T-helper 22 cell (primary cell): ENCODE measurements around the gene REEP1.

Experiments
- DNase-seq: peaks from one replicate; pipeline ENCODE4 v3.0.0-alpha.2; 2020; ENCODE audit warnings: low read depth

Gene REEP1

DNA sequence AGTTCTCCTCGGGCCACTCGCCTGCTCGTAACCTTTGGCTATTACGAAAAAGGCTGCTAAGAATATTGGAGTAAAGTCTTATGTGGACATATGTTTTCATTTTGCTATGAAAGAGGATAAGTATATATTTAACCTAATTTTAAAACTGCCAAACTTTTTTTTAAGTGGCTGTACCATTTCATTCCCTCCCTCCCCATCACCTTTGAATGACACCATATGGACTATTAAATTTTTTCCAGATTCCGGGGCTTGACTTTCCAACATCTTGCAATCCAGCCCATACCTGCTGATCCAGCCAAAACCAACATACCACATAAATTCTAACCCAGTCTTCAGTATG lies 31.5 kb downstream of the REEP1 start:
- no peak for DNase-seq

DNA sequence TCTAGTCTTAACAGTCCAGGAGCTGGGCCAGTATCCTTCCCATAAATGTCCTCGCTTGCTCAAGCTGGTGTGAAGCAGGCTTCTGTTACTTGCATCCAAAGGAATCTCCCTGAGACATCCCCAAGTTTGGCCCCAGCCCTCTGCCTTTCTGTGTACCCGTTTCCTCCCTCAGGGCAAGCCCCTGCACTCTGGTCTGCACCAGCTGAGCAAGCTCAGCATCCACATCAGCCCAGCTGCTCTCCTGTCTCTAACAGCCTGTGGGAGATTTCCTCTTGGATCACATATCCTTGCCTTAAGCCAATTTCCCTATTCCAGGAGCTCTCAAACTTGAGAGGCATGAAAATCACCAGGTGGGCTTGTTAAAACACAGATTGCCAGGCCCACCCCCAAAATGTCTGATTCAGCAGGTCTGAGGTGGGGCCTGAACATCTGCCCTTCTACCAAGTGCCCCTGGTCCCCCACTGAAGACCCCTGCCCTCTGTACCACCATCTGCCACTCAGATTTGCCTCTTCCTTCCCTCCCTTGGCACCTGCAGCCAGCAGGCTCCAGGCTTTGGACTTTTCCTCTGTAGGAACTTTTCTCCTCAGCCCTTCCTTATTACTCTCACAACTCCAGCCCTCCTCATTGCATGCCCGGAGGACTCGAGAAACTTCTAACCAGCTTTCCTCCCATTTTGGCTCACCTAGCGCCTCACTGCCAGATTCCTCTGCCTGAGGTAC lies 32.1 kb downstream of the REEP1 start:
- DNase-seq, result no peak

DNA sequence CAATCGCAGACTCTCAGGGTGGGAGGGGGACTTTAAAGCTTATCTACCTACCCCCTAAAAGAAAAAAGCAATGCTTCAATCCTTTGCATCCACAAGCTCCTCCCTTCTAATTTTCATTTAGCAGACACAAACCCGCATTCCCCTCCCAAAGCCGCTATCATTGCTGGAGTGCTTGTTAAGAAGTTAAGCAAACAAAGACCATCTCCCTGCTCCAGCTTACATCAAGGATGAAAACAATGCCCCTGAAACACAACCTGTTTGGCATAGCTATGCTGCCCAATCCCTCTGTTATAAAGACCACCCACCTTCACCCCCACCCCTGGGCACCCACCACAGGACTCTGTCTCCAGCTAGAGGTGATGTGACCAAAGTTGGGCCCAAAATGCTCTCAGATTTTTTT lies 33.0 kb downstream of the REEP1 start:
- no peak for DNase-seq

DNA sequence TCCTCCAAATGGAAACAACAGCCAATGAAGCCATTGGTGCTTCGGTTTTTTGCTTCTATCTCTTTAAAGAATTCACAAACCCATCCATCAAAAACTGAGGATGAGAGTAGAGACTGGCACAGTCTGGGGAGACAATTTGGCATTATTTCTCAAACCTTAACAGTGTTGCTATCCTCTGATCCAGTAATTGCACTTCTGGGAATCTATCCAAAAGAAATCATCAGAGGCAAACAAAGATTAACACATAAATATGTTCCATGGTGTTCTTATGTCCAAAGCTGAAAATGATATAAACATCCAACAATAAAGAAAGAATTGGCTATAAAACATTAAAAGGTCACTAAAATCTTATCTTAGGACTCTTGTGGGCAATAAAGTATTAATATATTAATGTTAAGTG lies 35.1 kb downstream of the REEP1 start:
- no peak for DNase-seq

DNA sequence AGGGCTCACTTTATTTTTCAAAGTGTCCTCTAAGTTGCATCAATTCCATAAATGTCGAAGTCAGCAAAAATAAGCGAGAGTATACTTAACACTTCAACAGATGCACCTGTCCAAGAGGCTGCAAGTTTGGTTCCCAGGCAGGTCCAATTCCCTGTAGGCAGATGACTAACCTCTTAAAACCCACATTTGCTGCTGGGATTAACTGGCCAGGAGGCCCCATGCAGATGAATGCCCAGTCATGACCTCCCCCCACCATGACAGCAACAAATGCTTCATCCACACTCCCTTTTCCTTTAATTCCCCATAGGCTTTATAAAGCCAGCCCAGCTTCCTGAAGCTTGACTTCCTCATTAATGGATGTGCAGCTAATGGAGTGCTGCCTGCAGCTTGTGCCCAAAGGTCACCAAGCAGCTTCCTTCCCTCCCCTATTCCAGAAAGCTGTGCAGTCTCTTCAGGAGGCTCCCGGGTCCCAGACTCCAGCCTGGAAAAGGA lies 35.7 kb downstream of the REEP1 start:
- DNase-seq, result no peak

DNA sequence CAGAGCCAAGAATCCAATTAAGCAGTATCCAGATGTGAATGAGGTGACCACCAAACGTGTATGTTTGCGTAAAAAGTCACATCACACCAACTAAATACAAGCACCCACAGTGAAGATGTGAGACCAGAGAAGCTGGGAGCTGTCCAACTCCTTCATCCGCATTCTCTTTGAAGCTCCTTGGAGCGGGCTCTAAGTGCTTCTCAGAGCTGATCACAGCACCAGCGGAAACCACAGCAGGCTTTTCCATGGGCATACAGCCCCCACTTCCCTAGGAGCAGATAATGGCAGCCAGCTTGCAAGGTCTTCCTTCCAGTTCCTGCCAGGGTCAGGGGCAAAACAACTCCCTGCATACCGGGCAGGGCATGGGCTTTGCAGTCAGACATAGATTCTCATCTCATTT lies 36.4 kb downstream of the REEP1 start:
- no peak for DNase-seq

DNA sequence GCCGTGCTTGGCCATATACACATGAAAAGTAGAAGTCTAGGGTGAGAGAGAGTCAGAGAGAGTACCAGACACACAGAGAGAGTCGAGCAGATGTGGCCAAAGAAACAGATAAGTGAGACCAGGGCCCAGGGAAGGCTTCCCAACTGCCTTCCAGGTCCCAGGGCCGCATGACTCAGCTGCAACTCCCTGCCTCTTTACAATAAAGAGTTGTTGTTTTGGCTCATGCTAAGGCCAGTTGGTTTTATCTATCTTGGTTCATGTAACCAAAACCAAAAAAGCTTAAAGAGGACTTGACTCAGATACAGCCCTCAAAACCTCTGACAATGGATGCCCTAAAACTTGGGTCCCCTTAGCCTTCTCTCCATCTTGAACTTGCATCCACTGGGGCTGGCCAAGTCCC lies 36.9 kb downstream of the REEP1 start:
- no peak for DNase-seq

DNA sequence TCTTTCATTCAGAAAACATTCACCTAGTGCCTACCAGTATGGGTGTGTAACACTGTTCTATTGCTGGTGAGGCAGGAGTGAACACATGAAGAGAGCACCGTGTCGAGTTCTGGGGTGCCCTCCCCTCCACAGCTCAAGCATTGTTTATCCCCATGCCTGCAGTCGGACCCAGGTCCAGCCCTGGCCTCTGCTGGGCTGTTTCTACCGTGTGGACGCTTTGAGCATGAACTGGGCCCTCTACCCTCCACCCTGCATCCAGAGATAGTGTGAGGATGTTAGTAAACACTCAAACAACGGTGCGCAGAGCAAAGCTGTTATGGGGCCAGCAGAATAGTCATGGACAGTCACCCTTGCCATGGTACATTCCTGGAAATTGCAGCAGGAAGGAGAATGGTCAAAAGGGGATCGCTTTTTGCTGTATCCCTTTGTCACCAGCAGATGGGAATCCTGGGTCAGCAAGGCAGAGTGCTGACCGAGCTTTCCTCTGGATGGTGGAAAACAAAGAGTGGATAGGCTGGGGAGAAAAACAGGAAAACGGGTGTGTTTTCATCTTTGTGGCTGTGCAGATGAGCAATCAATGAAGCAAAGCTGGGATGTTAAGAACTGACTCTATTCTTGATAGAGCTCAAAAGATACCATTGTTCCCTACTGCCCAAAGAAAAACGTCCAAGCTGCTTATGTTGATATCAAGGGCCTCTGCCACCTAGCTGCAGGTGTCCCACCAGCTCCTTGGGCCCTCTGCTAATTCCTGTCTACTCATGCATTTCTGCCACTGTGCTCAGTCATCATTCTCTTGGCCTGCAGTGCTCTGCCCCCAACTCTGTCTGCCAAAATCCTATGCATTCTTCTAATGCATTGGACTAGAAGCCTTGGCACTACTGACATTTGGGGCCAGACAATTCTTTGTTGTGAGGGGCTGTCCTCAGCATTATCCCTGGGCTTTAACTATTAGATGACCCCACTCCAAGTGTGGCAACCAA lies 38.7 kb downstream of the REEP1 start:
- no peak for DNase-seq

DNA sequence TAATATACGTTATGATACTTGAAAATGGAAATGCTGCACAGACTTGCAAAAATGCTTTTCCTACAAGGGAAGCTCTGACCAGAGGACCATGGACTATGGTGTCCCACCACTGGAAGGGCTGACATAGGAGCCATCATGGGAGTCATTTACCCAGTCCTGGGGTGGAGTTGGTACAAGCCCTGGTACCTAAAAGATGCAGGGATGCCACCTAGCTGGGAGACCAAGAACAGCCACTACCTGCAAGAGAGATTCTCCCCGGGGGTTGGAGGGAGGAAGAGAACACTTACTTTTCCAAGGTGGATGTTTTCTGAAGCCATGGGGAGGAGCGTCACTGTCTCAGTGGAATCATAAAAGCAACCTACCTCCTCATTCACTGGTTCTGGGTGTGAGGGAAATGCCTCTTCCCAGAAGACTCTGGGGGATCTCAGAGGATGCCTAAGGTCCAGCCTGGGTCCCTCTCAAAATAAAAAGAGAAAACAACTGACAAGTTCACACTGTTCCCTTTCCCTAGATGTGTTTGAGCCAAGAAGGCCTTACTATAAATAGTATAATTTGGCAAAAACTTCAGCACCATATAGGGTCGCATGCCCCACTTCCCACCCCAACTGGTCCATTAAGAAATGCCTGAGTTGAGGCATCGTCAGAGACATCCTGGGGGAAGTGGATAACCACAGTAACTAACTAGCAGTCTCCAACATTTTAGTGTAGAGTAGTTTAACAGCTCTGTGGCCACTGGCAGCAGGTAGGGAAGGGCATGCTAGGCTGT lies 39.9 kb downstream of the REEP1 start:
- no peak for DNase-seq

DNA sequence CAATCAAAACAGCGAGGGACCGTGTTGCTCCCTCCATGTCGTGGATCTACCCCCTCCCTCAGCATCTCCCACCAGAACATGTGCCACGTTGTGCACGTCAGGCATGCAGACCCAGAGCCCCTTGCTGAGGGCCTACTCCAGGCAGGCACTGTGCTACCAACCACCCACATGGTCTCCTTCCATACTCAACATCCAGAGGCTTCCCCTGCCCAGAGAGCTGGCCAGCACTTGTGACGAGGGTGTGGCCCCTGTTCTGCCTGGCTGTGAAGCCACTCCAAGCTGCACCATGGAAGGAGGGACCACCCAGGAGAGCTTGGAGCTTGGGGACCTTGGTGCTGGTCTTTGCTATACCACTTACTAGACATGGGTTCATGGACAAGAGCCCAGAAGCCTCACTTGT lies 40.5 kb downstream of the REEP1 start:
- DNase-seq, result no peak

DNA sequence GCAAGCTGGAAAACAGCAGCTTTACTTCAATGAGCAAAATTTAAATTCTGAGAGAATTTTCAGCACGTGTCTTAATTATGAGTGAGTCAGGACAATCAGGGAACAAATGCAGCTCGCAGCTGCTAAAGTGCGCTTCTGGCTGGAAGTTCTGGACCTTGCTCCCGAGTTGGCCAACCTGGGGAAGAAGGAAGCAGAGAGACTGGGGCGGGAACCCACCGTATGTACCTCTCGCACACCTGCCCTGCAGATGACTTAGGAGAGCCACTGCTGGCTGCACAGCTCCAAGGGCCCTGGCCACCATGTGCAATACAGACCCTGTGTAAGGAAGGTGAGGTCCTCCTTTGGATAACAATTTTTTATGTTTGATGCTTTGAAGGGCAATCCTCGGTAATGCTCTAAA lies 42.4 kb downstream of the REEP1 start:
- no peak for DNase-seq

DNA sequence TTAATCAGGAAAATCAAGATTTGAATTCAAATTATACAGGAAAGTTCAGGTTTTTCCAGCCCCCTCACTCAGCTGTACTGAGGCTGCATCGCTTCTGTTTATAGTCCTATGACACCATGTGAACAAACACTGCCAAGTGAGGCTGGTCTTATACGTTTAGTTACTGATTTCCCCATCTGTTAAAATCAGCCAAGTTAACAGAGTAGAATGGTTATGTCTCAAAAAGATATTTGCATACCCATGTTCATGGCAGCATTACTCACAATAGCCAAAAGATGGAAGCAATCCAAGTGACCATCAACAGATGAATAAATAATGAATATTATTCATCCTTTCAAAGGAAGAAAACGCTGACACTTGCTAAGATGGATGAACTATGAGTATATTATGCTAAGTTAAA lies 43.8 kb downstream of the REEP1 start:
- DNase-seq, result no peak

DNA sequence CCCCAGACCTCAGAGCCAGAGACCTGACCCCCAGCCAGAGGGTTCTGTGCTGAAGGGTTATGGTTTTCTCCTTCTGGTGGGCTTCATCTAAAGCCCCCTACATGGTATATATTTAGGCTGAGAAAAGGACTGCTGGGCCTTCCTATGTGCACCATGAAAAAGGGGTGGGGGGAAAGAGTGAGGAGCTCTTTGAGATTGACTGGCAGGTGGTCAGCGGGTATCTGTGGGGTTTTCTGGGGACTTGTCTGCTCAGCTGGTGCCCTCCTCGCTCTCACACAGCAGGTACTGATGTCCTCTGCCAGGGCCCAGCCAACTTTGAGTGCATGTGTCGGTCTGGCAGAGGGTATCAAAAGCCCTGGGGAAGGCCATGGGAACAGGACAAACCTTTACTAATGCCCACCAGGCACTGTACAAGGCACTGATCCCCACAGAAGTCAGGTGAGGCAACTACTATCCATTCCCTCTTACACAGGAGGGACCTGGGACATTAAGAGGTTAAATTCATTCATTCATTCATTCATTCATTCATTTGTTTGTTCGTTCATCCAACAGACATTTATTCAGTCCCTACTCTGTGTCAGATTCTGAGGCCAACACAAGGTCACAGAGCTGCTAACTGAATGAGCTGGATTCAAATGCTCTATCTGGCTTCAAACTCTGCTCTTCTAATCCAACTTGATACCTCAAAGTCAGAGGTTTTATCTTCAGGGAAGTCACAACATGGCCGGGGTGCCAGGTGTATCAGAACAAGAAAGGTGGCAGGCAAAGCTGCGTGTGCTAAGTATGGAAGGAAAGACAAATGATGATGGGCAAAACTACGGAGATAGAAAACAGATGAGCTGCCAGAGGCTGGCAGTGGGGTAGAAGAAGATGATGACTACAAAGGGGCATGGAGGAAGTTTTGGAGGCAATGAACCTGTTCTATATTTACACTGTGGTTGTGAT lies 44.6 kb downstream of the REEP1 start:
- no peak for DNase-seq

DNA sequence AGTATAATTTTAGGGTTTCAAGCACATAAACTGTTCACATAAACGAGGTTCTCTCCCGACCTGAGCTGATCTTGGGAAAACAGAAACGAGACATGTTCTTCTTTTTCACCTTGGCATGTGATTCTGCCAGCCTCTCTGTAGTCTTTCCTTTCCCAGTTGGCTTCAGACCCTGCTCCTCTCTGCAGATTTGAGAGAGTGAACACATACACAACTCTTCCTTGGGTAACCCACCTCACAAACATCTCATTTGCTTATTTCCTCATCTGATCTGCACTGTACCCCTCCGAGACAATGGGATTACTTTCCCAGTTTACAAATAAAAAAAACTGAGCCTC lies 46.1 kb downstream of the REEP1 start:
- DNase-seq, result no peak

DNA sequence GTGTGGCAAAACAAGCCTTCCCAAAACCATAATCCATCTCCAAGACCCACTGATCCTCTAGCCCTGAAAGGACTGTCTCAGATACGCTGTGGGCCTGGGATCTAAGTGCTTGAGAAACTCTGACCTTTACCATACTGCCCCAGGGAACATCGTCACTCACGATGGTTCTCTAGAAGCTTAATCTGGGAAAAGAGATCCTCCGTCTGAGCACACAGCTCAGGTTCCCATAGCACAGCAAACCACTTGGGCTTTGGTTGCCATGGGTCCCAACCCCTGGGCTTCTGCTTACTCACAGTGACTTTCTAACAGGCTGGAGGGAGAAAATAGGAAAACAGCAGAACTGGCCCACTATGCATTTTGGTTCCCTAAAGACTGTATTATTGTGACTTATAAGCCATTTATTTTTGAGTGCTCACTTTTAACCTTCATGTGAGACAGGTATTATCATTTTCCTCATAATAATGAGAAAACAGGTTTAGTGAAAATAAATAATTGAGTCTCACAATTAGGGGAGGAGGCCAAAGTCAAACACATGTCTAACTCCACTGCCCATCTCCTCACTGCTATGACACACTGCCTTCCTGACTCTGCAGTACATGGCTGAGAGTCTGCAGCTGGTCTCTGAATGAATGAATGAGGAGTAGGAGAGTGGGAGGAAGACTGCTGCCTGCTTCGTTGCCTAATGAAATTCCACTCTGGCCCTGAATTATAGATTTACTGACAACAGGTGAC lies 46.7 kb downstream of the REEP1 start:
- DNase-seq, result no peak

DNA sequence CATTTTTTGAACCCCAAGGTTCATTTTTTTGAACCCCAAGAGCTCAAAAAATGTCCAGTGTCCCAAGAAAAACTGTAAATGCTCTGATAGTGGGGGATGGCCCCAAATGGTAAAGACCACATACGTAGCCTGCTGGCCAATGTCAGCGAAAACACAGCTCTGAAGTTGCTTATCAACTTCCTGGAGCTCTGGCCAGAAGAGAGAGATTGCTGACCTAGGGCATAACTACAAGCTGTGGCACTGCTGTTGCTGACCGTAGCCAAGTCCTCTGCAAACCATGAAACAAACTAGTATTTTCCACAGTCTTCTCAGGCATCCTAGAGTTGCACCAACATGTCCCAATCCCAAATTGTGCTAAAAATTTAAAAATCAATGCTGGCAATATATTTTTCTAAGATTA lies 50.9 kb downstream of the REEP1 start:
- no peak for DNase-seq

DNA sequence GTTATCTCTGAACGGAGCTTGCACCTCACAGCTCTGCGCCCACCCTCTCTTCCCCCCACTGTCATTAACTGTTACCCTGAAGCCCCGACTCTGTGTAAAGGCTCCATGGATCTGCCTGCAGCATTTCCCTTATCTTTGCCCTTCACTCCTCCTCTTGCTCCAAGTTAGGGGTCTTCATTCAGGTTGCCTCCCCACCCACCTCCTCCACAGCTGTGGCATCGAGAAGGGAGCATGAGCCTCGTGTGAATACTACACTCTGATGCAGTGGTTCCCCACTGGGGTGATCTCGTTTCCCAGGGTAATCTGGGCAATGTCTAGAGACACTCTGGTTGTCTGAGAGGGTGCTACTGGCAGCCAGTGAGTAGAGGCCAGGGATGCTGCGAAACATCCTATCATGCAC lies 51.4 kb downstream of the REEP1 start:
- no peak for DNase-seq

DNA sequence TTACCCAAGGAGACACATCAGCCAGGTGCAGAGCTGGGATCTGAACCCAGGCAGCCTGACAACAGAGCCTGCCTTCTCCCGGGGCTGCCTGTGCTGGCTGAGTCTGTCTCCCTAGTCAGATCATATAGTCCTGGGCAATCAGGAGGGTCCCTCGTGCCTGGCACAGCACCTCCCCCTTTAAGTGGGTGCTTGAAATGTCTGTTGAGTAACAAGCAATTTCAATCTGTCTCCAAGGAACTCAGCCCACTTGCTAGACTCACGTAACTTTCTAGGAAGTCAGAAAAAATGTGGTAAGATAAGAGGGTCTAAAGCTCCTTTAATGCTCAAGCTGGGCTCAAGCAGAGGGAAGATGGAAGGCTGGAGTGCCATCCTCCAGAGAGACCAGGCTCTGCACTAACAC lies 51.9 kb downstream of the REEP1 start:
- DNase-seq, result no peak

DNA sequence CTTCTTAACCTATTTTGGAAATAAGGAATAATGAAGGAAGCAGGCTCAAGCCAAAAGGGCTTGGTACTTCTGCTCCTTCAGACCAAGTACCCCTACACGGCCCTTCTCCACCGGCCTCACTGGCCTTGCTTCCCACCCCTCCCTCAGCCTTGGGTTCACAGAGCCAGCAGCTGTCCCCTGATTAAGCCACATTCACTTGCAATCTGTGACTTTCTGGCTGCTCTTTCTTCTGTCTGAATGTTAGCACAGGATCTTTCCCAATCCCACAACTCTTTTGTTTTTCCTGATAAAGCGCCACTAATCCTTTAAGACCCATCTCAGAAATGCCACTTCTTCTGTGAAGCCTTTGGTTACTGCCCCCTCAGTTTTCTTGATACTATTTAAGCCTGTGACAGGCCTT lies 52.4 kb downstream of the REEP1 start:
- DNase-seq, result no peak

DNA sequence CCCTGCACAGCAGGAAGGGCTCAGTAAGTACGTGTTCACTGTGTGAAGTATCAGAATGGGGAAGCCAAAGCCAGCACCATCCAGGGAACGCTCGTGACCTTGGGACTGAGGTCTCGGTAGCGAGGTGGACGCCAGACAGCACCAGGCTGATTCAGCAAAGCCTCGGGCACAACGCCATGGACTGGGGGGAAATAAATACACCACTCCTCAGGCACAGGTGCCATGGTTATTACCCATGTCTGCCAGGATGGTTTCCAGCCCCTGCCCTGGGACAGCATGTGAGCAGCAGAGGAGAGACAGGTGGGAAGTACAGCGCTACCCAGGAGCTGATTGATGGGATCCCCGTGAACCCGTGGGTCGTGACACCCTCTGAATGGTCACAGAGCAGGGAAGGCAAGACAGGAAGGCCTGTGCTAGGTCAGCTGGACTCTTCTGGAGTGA lies 53.0 kb downstream of the REEP1 start:
- DNase-seq, result no peak
